ENCODE results near the gene PRPS1. TPM values are rescaled to one million over a fixed set of nuclear protein-coding genes. Genes with fewer than 3 reads are reported as not detected.

PRPS1 gene
- polyA plus RNA-seq, 1 donor from 2014 or later, result 45.6 TPM

- H3K4me1 Mint-ChIP-seq, result no peaks in the 10 kb centered on the region
- no peak overlapping the region for H3K27ac Mint-ChIP-seq
- no peak overlapping the region for H3K4me3 Mint-ChIP-seq
- no peaks in the 10 kb centered on the region for H3K36me3 Mint-ChIP-seq
- peaks cover 2% of the 10 kb centered on the region for H3K27me3 Mint-ChIP-seq
- no peaks in the 10 kb centered on the region for H3K9me3 Mint-ChIP-seq
Observed at GRCh38 chrX:107619885-107620322, 8.4 kb upstream of the PRPS1 start.

DNA sequence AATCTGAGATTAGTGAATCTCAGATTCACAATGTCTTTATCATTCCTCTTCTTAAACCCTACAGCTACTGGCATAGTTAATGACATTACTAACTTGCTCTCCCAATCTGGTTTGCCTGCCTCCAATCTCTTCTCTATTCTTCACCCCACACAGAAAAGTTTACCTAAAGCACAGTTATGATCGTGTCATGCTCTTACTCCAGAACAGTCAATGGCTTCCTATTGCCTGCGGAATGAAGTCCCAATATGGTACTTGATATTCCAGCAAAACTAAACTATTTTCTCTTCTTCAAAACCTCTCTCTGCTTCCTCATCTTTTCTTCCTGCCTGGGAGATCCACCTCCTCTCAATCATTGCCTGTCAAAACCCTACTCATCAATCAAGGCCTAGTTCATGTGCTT, 3.4 kb upstream of the PRPS1 start:
- no peak overlapping the region for H3K27ac Mint-ChIP-seq
- no peaks in the 10 kb centered on the region for H3K36me3 Mint-ChIP-seq
- H3K27me3 Mint-ChIP-seq, result peaks cover 2% of the 10 kb centered on the region
- no peaks in the 10 kb centered on the region for H3K9me3 Mint-ChIP-seq
- peaks cover 4 to 7% (median 4%) of the 10 kb centered on the region in 3 donors for H3K4me1 Mint-ChIP-seq
- no peak overlapping the region for H3K4me3 Mint-ChIP-seq

- H3K36me3 Mint-ChIP-seq, result no peaks in the 10 kb centered on the region
- H3K4me1 Mint-ChIP-seq, result peaks cover 4 to 14% (median 10%) of the 10 kb centered on the region in 3 donors
- no peaks in the 10 kb centered on the region for H3K27me3 Mint-ChIP-seq
- no peak overlapping the region for H3K4me3 Mint-ChIP-seq
- no peaks in the 10 kb centered on the region for H3K9me3 Mint-ChIP-seq
- H3K27ac Mint-ChIP-seq, result peak overlapping the region in 1 of 3 donors; percentile 63
Observed at GRCh38 chrX:107625739-107626138, 2.6 kb upstream of the PRPS1 start.

GRCh38 chrX:107626481-107626880, 1.8 kb upstream of the PRPS1 start:
- Mint-ChIP-seq H3K36me3 (no peaks in the 10 kb centered on the region), H3K9me3 (no peaks in the 10 kb centered on the region), H3K27ac (peak overlapping the region in 1 of 3 donors; percentile 63), H3K4me3 (no peak overlapping the region), H3K27me3 (no peaks in the 10 kb centered on the region), H3K4me1 (peaks cover 4 to 17% (median 11%) of the 10 kb centered on the region in 3 donors)

GRCh38 chrX:107626916-107627315, 1.4 kb upstream of the PRPS1 start:
- H3K4me1 Mint-ChIP-seq, result peaks cover 4 to 17% (median 11%) of the 10 kb centered on the region in 3 donors
- H3K4me3 Mint-ChIP-seq, result no peak overlapping the region
- H3K27me3 Mint-ChIP-seq, result no peaks in the 10 kb centered on the region
- no peaks in the 10 kb centered on the region for H3K36me3 Mint-ChIP-seq
- no peaks in the 10 kb centered on the region for H3K9me3 Mint-ChIP-seq
- no peak overlapping the region for H3K27ac Mint-ChIP-seq

DNA sequence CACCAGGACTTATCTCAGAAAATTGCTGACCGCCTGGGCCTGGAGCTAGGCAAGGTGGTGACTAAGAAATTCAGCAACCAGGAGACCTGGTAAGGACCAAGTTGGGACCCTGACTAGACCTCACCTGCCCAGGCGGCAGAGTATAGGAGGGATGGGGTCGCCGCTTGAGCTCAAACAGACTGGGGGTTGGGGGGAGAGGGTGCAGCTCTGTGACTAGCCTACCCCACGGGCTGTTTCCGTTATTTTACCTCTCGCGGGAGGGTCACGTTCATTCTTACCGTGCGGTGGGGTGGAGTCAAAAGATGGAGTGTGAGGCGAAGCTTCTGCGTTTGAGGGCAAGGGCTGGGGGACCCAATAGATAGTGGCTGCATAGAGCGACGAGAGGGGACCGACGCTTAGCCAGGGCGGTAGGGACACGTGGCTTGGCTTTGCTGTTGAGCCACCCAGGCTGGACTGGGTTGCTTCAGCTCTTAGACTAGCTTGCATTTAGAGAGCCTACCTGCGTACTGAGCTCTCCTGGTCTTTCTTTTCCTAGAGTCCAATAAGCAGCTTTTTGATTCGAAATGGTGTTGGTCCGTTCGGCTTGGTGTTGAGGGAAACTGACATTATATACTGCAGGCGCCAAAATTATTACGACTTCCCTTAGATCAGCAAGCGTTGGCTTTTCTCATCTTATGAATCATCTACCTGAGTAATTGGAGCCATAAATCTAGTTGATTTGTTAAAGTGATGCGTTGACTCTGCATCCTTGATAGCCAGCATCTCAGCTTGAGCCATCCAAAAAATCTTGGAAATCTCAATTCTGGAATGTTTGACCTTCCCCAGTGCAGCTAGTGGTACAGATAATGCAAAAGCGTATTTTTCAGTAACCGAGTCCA, 591 bp downstream of the PRPS1 start:
- peak overlapping the region; percentile 80 to 94 (median 88) for H3K27ac Mint-ChIP-seq

GRCh38 chrX:107629540-107629909, 1.2 kb downstream of the PRPS1 start:
- H3K36me3 Mint-ChIP-seq, result no peaks in the 10 kb centered on the region
- H3K27ac Mint-ChIP-seq, result peak overlapping the region in 2 of 3 donors; percentile 9 to 88
- H3K4me3 Mint-ChIP-seq, result peak overlapping the region; percentile 92 to 97 (median 95)
- no peaks in the 10 kb centered on the region for H3K27me3 Mint-ChIP-seq
- no peaks in the 10 kb centered on the region for H3K9me3 Mint-ChIP-seq
- peaks cover 8 to 23% (median 14%) of the 10 kb centered on the region in 3 donors for H3K4me1 Mint-ChIP-seq

More for the DNA sequence above, 591 bp downstream of the PRPS1 start:
- Mint-ChIP-seq H3K9me3 (no peaks in the 10 kb centered on the region), H3K36me3 (no peaks in the 10 kb centered on the region), H3K4me3 (peak overlapping the region; percentile 92 to 97 (median 95)), H3K27me3 (no peaks in the 10 kb centered on the region), H3K4me1 (peaks cover 8 to 23% (median 14%) of the 10 kb centered on the region in 3 donors)

- H3K4me3 Mint-ChIP-seq, result peak overlapping the region; percentile 56 to 97 (median 93)
- no peaks in the 10 kb centered on the region for H3K27me3 Mint-ChIP-seq
- no peak overlapping the region for H3K27ac Mint-ChIP-seq
- no peaks in the 10 kb centered on the region for H3K36me3 Mint-ChIP-seq
- no peaks in the 10 kb centered on the region for H3K9me3 Mint-ChIP-seq
- peaks cover 8 to 23% (median 14%) of the 10 kb centered on the region in 3 donors for H3K4me1 Mint-ChIP-seq
Observed at GRCh38 chrX:107630031-107630689, 1.9 kb downstream of the PRPS1 start.

- H3K4me1 Mint-ChIP-seq, result peaks cover 8 to 31% (median 16%) of the 10 kb centered on the region in 3 donors
- H3K27me3 Mint-ChIP-seq, result no peaks in the 10 kb centered on the region
- H3K36me3 Mint-ChIP-seq, result no peaks in the 10 kb centered on the region
- H3K4me3 Mint-ChIP-seq, result no peak overlapping the region
- no peaks in the 10 kb centered on the region for H3K9me3 Mint-ChIP-seq
- no peak overlapping the region for H3K27ac Mint-ChIP-seq
Observed at GRCh38 chrX:107632346-107632745, 4.0 kb downstream of the PRPS1 start.

DNA sequence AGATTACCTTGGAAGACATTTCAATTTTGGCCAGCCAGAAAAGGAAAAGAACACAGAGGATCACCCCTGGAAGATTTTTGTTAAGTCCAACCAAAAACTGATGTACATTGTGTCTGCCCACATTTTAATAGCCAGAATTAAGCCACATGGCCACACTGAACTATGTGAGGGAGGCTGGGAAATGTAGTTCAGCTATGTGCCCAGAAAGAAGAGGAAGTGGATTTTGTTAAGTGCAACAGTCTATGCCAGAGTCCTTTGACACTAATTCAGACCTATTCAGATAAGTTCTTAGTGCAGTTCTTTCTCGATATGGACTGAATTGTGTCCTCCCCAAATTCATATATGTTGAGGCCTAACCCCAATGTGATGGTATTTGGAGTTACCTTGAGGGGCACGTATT, 18.4 kb downstream of the PRPS1 start:
- Mint-ChIP-seq H3K27ac (no peak overlapping the region), H3K4me1 (peaks cover 0 to 6% (median 0%) of the 10 kb centered on the region in 3 donors), H3K27me3 (no peaks in the 10 kb centered on the region), H3K36me3 (no peaks in the 10 kb centered on the region), H3K9me3 (no peaks in the 10 kb centered on the region), H3K4me3 (no peak overlapping the region)

DNA sequence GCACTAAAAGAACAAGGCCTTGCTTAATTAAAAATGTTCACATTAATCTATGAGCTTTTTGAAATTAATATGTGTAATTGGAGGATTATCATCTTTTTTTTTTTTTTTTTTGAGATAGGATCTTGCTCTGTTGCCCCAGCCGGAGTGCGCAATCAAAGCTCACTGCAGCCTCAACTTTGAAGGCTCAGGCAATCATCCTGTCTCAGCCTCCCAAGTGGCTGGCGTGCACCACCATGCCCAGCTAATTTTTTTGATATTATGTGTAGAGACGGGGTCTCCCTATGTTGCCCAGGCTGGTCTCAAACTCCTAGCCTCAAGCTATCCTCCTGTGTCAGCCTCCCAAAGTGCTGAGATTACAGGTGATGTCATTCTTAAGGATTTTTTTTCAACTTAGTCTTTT, 20.0 kb downstream of the PRPS1 start:
- Mint-ChIP-seq H3K36me3 (peaks cover 2% of the 10 kb centered on the region), H3K4me3 (no peak overlapping the region), H3K27ac (no peak overlapping the region), H3K4me1 (peaks cover 0 to 6% (median 0%) of the 10 kb centered on the region in 3 donors), H3K9me3 (no peaks in the 10 kb centered on the region), H3K27me3 (no peaks in the 10 kb centered on the region)

- Mint-ChIP-seq H3K27me3 (peaks cover 2% of the 10 kb centered on the region), H3K36me3 (peaks cover 2% of the 10 kb centered on the region), H3K4me3 (no peak overlapping the region), H3K27ac (peak overlapping the region in 1 of 3 donors; percentile 88), H3K4me1 (peaks cover 0 to 2% (median 2%) of the 10 kb centered on the region in 3 donors), H3K9me3 (no peaks in the 10 kb centered on the region)
Observed at GRCh38 chrX:107654566-107654871, 26.2 kb downstream of the PRPS1 start.

GRCh38 chrX:107654872-107655761, 26.8 kb downstream of the PRPS1 start:
- Mint-ChIP-seq H3K4me3 (peak overlapping the region in 2 of 4 donors; percentile 25 to 44), H3K27me3 (peaks cover 2% of the 10 kb centered on the region), H3K9me3 (no peaks in the 10 kb centered on the region), H3K4me1 (peaks cover 0 to 5% (median 2%) of the 10 kb centered on the region in 3 donors), H3K36me3 (peaks cover 2% of the 10 kb centered on the region), H3K27ac (peak overlapping the region in 1 of 3 donors; percentile 88)

DNA sequence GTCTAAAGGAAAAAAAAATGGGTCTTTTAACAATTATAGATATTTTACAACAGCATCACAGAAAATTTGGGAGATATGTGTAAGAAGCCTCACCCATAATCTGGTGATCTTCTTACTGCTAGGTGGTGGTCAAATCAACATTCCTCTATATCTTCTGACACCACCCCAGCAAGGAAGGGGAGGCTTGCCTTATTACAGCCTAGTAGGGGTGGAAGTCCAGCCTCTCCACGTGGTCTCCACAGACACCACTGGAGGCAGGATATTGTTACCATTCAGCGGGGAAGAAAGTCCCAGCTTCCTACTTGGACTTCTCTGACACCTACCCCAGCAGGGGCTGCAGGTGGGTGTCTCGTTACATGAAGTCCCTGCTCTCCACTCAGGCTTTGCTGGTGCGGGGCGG, 28.7 kb downstream of the PRPS1 start:
- Mint-ChIP-seq H3K27me3 (peaks cover 2% of the 10 kb centered on the region), H3K4me1 (peaks cover 0 to 6% (median 2%) of the 10 kb centered on the region in 3 donors)

GRCh38 chrX:107658660-107659059, 30.4 kb downstream of the PRPS1 start:
- Mint-ChIP-seq H3K27ac (no peak overlapping the region), H3K36me3 (no peaks in the 10 kb centered on the region), H3K4me1 (peaks cover 0 to 6% (median 2%) of the 10 kb centered on the region in 3 donors), H3K27me3 (peaks cover 2% of the 10 kb centered on the region), H3K9me3 (no peaks in the 10 kb centered on the region), H3K4me3 (no peak overlapping the region)

More for the DNA sequence above, 28.7 kb downstream of the PRPS1 start:
- no peak overlapping the region for H3K4me3 Mint-ChIP-seq
- H3K9me3 Mint-ChIP-seq, result no peaks in the 10 kb centered on the region
- H3K27ac Mint-ChIP-seq, result no peak overlapping the region
- peaks cover 2% of the 10 kb centered on the region for H3K36me3 Mint-ChIP-seq

All from IgD-negative memory B cell (primary cell).